NCI-H69 (cell line): Measurements from ENCODE around the gene FAT2.

Experiments used
- DNase-seq: peaks from one replicate; lab custom pipeline; 2025; lab: John Stamatoyannopoulos, UW

Gene FAT2, protein sequence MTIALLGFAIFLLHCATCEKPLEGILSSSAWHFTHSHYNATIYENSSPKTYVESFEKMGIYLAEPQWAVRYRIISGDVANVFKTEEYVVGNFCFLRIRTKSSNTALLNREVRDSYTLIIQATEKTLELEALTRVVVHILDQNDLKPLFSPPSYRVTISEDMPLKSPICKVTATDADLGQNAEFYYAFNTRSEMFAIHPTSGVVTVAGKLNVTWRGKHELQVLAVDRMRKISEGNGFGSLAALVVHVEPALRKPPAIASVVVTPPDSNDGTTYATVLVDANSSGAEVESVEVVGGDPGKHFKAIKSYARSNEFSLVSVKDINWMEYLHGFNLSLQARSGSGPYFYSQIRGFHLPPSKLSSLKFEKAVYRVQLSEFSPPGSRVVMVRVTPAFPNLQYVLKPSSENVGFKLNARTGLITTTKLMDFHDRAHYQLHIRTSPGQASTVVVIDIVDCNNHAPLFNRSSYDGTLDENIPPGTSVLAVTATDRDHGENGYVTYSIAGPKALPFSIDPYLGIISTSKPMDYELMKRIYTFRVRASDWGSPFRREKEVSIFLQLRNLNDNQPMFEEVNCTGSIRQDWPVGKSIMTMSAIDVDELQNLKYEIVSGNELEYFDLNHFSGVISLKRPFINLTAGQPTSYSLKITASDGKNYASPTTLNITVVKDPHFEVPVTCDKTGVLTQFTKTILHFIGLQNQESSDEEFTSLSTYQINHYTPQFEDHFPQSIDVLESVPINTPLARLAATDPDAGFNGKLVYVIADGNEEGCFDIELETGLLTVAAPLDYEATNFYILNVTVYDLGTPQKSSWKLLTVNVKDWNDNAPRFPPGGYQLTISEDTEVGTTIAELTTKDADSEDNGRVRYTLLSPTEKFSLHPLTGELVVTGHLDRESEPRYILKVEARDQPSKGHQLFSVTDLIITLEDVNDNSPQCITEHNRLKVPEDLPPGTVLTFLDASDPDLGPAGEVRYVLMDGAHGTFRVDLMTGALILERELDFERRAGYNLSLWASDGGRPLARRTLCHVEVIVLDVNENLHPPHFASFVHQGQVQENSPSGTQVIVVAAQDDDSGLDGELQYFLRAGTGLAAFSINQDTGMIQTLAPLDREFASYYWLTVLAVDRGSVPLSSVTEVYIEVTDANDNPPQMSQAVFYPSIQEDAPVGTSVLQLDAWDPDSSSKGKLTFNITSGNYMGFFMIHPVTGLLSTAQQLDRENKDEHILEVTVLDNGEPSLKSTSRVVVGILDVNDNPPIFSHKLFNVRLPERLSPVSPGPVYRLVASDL (N-terminal part only)

DNA sequence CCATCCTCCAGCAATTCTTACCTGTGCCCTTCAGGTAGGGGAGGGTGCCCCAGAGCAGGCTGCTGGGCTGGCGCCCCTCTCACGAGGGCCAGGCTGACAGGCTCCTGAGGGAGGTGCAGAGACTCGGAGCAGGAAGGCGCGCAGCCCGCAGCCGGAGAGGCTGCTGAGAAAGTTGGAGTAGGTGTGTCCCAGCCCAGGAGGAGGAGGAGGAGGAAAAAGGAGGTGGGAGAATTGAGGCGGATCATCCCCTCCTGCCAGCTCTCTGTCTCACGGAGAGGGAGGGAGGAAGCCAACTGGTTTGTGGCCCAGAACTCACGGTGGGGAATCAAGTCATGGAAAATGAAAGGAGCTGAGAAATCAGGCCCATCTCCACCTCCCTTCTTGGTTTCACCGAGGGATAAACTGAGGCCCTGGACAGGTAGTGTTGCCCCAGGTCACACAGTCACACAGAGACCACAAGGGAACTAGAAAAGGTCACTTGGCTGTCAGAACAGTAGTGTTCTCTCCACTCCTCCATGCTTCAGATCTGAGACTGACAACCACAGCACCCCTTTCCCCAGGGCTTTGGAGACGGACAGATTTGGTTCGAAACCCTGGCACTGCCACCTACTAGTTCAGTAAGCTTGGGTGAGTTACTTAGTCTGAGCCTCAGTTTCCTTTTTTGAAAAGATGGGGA lies at the start of gene FAT2:
TSS of gene FAT2 (minus strand) at position 188 of the 676 bp plus-strand sequence. CDS start 22,400 bp downstream, outside the sequence.
- DNase-seq = no peak

DNA sequence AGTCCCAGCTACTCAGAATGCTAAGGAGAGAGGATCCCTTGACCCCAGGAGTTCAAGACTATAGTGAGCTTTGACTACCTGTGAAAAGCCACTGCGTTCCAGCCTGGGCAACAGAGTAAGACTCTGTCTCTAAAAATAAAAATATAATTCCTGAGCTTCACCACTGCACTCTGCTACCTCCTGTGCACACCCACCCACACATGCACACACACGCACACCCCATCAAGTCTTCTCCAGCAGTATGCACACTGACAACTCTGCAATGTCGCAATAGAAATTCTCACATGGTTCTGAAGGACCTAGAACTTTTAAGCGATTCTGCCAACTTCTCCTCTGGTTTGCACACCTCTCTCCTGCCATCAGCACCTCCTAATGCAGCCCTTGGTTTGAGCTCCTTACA lies 47.5 kb upstream of the FAT2 start:
- DNase-seq = no peak

GRCh38 chr5:151637676-151638075 lies 46.5 kb upstream of the FAT2 start:
- no peak for DNase-seq

DNA sequence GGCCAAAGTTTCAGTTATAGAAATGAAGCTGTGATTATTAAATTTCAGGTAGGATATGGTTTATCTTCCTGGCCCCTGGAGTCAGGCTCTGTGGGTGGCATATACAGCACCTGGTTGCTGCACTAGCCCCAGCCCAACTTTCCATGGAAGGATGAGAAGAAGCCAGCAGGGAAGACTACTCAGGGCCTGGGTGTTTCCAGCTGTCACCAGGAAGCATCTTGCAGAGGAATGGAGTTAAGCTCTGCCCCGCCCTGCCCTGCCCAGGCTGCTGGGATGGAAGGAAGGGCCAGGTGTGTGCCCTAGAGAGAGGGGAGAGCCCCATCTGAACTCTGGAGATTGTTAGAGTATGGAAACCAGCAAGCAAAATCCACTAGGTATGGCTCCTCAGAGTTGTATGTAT lies 42.8 kb upstream of the FAT2 start:
- DNase-seq = no peak

DNA sequence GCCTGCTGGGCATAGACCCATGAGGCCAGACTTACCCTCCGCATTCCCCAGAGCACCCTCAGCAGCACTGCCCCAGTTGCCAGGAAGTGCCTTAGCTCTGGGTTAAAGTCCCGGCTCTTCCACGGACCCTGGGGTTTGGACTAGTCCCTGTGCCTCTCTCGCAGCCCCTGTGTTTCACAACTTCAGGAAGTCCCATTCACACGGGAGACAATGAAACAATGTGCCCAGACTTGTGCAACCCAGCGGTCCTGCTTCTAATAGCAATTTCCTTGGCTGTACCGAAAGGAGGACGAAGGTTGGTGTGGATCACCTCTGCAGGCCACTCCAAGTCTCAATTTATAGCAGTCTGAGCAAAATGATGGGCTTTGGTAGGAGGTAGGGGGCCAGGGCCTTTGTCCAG lies 41.8 kb upstream of the FAT2 start:
- no peak for DNase-seq

DNA sequence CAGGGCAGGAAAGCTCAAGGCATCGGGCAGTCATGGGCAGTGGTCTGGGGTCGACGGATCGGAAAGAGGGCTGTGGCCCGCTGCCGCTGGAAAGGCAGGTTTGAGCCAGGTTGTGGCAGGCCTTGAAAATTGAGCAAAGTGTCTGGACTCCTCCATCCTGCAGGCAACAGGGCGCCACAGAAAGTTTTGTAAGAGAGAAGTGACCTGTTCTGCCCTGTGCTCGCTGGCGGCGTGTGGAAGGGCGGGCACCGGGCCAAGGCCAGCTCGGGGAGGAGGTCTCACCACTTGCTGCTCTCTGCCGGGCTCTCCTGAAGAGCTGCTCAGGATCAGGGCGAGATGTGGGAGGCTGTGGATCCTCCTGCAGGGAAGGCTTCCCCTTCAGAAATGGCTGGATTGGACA lies 41.4 kb upstream of the FAT2 start:
- DNase-seq = no peak

DNA sequence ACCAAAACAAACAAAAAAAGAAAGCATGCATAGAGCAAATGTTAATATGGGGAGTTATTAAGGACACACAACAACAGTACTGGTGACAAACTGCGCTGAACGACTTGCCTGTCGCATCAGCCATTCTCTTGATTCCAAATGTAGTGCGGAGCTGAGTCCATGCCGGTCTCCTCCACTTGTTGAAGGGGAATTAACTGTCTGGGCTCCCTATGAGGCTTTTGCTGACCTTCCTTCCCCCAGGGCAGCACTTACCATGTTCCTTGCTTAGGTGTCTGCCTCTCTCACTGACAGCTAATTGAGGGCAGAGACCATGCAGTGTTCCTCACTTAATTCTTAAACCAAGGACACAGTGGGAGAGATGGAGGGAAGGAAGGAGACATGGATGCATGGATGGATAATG lies 40.8 kb upstream of the FAT2 start:
- DNase-seq = no peak

GRCh38 chr5:151630088-151630487 lies 39.0 kb upstream of the FAT2 start:
- DNase-seq = no peak

- DNase-seq = no peak
Observed at GRCh38 chr5:151628112-151628823, 37.1 kb upstream of the FAT2 start.

- no peak for DNase-seq
Observed at GRCh38 chr5:151627650-151628049, 36.5 kb upstream of the FAT2 start.

GRCh38 chr5:151625285-151625684 lies 34.2 kb upstream of the FAT2 start:
- no peak for DNase-seq

DNA sequence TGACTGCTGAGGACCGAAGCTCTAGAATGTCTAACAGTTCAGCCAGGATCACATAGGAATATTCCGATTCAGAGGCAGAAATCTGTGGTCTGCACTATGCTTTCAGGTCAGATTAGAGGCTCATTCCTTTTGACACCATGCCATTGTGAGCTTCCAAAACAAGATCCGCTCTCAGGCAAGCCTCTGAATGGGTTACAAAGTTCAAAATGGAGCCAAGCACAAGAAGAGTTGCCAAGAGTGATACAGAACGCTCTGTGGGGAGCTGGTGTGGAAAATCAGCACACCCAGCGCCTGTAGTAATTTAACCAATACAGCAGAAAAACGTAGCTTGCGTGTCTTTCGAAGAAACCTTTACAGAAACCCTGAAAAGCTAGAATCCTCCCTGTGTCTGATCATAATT lies 33.3 kb upstream of the FAT2 start:
- no peak for DNase-seq

GRCh38 chr5:151622367-151623088 lies 31.4 kb upstream of the FAT2 start:
- DNase-seq = peak; percentile 65

DNA sequence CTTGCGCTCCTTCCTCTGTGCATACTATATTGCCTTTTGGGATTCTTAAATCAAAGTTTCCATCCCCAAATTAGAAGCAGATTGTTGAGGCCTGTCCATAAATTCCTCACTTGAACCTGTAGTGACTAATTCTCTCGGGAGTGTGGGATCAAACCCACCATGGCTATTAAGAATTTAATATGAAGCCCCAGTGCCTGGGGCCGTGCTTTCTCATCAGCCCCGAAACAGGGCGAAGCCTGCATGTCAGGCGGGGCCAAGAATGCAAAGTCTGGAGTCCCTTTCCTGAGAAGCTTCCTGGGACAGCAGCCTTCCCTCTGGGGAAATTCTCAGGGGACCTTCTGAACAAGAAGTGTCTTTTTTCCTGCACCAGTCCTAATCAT lies 29.3 kb upstream of the FAT2 start:
- DNase-seq = no peak

- DNase-seq = no peak
Observed at GRCh38 chr5:151619812-151620460, 28.8 kb upstream of the FAT2 start.

DNA sequence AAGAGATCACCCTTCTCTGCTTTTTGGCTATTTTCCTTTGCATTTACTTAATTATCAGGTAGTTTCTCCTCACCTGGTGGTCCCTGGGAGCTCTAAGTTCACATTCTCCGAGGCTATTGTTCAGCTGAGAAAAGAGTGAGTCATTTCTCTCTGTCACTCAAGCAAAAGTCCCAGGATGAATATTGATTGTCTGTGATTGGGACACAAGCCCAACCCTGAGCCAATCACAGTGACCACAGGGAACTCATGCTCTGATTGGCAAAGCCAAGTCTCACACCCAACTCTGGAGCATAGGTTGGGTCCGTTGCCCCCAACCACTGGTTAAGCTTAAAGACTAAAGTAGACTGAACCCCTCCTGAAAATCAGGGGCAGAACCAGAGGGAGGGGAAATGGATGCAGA lies 27.8 kb upstream of the FAT2 start:
- DNase-seq = peak; percentile 7

GRCh38 chr5:151617841-151618710 lies 26.9 kb upstream of the FAT2 start:
- DNase-seq = no peak

GRCh38 chr5:151617383-151617840 lies 26.3 kb upstream of the FAT2 start:
- DNase-seq = no peak

DNA sequence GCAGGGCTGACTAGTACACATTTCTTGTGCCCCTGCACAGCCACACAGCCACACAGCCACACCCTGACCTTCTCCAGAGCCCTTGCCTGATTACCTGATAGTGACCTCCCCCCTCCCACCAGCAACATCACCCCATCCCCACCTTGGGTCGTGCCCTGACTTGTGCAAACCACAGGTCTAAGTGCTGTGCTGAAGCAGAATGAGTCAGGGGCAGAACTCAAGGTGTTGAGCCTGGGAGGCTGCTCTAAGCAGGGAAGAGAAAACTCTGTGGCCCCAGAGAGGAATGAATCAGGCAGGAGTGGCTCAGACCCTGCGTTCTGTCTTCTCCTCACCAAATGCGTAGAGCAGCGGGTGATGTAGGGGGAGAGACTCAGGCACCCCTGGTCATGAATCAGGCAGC lies 24.3 kb upstream of the FAT2 start:
- DNase-seq = no peak
